TTC549 (cell line): Measurements from ENCODE around the gene CLDN8.

Experiments
- FAIRE-seq: peaks from 2 replicates; lab custom pipeline; 2012; peaks lifted over from hg19 to GRCh38; lab: Jason Lieb, UNC

The CLDN8 gene

DNA sequence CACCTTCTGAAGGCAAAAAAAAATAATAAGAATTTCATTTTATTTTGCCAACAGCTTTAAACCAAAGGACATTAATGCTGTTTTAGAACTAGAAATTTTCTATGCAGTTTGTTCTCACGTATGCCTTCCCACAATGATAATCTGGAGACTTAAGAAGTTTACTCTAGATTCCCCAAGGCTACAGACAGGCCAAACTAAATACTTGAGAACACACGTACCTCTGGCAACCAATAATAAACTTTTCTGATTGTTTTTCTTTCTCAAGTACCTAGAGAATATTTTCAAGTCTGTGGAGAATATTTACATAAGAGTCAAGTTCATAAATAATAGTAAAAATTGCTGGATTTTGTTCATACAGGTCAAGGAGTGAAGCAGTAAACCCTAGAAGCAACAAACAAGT lies 15.9 kb downstream of the CLDN8 start:
- FAIRE-seq = no peak

DNA sequence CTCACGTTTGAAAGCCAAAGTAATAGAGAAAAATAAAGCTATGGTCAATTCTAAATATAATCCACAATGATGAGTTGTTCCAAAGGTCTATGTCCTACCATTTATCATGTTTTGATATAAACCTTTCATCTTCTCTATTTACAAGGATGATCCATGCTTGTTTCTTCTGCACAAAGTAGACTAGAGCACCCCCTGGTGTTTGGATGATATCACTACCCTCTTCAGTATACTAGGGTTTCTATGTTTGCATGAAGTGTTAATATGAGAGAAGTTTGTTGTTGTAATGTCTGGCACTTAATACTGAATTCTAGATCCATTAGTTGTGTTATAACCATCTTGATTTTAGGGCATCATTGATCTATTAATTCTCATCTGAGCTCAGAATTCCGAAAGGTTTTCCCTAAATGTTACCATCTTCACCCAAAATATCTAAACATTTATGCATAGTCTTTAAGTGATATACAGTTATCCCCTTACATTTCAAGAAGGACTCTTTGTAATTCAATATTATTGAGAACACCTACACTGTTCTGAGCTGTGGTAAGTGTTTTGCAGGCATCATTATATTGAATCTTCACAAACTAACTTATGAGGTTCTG lies 21.1 kb downstream of the CLDN8 start:
- FAIRE-seq = no peak

DNA sequence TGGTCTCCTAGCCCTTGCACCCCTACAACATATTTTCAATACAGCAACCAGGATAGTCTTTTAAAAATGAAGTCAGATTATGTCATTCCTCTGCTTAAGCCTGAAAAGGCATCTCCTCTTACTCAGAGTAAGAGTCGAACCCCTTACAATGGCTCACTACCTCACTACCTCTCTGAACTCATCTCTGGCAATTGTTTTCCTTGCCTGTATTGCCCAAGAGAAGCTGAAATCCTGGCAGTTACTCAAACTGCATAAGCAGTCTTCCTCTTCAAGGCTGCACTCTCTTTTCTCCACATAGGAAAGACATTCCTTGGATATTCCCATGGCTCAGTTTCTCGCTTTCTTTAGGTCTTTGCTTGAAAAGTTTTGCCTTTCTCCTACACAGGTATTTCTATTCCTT lies 22.7 kb downstream of the CLDN8 start:
- FAIRE-seq = no peak

DNA sequence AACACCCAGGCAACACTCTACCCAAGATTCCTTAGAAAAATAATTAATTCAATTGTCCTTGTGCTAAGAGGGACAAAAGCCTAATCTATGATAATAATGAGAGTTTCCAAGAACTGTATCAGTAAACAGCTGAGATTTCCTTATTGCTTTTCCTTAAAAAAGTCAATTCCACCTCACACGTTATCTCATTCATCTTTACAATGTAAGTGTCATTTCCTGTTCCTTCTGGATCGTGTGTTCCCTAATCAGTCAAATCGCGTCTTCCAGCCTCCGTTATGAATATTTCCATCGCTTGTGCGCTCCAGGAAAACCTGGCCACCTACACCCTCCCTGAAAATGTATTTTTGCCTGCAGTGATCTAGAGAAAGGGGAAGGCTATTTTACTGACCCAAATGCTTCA lies 25.3 kb downstream of the CLDN8 start:
- FAIRE-seq = no peak

DNA sequence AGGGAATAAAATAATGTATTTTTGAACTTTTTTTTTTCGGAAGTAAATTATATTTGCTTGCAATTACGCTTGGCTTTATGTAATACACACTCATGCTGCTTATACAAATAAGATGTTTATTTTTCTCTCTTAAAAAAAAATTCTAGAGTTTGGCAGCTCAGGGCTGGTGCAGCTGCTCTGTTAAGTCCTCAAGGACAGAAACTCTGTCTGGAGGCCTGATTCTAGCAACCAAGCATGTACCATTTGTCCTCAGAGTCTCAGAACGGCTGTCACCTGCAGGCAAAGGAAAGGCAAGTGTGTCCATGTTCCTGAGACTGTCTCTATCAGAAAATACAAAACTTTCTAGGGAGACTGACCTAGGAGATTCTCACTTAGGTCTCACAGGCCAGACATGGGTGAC lies 26.1 kb downstream of the CLDN8 start:
- FAIRE-seq = no peak

DNA sequence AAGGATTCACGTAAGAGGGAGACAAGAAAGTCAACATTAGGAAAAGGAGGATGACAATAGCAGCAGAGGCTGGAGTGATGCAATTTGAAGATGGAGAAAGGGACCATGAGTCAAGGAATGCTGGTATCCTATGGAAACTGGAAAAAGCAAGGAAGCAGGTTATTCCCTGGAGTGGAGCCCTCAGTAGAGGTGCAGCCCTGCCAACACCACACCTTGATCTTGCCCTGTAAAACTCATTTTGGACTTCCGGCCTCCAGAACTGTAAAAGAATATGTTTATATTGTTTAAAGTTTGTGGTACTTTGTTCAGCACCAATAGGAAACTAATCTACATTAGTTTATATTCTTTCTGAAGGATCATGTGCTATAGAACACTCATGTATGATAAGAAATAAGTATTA lies 29.7 kb downstream of the CLDN8 start:
- FAIRE-seq = no peak

DNA sequence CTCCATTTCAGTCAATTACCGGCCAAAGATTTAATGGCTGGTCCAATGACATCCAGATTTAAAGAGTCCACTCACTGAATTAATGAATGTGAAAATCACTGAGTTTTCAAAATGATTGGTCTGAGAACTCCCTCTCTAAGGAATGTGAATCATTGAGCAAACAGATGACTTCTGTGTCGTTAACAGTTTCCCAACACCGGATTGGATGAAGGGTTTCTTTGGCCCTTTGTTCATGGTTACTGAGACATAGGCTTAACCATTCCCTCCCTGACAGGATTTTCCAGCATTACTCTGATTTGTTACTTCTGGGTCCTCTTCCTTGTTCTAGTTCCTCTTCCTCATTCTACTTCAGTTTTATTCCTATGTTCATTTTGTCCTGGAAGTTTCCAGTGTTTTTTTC lies 47.8 kb downstream of the CLDN8 start:
- no peak for FAIRE-seq

DNA sequence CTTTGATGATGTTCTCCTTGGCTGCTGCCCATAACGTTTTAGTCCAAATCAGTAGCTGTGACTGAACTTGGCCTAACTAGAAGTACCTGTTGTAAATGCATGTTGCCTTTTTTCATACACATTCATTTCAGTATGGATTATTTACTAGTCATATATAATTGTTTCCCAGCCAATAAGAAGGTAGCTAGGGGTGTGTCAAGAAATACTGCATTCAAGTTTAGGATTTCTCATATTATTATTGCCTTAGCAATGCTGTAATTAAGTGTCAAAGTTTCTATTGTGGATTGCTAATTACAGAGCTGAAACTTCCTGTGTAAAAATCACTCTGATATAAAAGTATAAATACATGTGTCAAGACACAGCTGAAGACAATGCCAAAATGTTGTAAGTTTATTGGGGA lies 49.2 kb downstream of the CLDN8 start, which contains the start of gene CLDN17:
Gene CLDN17 (minus strand): TSS at position 101 of the 400 bp plus-strand sequence. CDS start 188 bp downstream, outside the sequence.
- no peak for FAIRE-seq

DNA sequence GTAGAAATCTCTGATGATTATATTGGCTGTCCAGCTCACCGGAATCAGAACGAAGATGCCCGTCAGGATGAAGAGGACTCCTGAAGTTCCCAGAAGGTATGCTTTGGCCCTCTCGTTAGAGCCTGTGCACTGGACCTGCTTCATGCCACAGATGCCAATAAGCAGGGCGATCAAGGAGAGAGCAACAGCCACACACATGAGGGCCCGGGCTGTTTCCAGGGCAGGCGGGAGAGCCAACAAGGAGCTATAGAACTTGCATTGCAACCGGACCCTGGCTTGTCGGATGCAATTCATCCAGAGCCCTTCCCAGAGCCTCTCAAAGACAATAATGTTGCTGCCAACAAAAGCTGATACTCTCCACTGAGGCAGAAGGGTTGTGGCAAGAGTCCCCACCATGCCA lies 49.7 kb downstream of the CLDN8 start:
- no peak for FAIRE-seq

DNA sequence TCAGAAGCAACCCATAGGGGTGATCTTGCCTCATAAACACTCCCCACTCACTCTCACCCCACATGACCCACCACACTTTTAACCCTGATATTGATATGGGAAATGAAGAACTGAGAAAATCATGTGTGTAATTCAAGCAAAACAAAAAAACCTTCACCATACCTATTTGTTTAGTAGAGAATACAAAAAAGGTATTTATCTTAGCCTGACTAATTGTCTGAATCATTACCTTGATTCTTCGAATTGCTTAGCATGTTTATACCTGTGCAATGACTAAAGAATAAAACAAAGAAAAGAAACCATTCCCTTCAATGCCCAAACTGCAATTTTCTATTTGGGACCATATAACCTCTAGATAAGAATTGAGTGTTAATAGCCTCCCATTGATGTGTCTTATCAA lies 51.1 kb downstream of the CLDN8 start:
- no peak for FAIRE-seq
